ENCODE data around the gene PSME1. TPM values are rescaled to one million over a fixed set of nuclear protein-coding genes. Genes with fewer than 3 reads are reported as not detected.

Gene PSME1
- total and polyA plus RNA-seq, 2 of the 13 experiments (the other 11 are each of a cell fraction or from before 2014, with no cell fraction given) = 159 to 608 TPM

DNA sequence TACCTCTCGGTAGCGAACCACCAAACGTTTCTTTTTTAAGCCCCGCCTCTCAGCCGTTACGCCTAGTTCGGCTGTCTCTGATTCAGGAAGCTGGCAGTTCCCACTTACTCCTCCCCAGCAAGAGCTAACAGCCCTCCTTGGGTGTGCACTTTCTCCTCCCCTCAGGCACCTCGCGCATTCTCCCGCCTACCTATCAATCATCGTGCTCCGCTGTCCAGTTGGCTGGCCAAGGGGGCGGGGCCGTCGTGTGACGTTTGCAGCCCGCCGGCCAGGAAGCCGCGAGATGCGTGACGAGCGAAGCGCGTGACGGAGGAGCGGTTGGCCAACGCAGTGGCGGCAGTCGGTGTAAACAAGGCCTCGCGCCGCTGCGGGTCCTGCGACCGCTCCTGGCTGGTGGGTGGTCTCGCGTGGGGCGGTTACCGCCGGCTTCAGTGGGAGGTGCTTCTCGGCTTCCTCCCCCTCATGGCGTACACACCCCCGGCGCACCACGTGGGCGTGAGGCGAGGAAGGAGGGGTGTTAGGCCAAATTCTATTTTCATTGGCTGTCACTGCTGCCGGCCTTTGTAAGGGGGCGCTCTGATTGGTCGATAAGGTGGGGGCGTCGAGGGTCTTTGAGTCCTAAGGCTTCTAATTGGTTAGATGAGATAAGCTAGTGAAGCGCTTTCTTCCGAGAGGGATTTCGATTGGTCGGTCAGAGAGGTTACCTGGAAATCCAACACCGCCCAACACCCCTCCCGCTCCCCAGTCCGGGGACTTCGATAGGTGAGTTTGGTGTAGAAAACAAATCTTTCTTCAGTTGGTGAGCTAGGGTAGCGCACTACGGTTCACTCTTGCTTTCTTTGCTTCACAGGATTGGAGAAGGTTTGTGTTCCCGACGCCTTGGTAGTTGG lies 21.2 kb upstream of the PSME1 start, which contains the start of the genes DCAF11 and NRL (continued):
- TF ChIP-seq ZNF232 (CRISPR knock-in tag; IDR thresholded peaks at IDR 0.05; ENCODE audit: borderline replicate concordance) = peak; percentile 91
- TF ChIP-seq NONO (IDR thresholded peaks at IDR 0.05) = no peak
- no peak for TF ChIP-seq NONO (CRISPR knock-in tag; conservative IDR thresholded peaks at IDR 0.05)
- TF ChIP-seq, protein P1, sequence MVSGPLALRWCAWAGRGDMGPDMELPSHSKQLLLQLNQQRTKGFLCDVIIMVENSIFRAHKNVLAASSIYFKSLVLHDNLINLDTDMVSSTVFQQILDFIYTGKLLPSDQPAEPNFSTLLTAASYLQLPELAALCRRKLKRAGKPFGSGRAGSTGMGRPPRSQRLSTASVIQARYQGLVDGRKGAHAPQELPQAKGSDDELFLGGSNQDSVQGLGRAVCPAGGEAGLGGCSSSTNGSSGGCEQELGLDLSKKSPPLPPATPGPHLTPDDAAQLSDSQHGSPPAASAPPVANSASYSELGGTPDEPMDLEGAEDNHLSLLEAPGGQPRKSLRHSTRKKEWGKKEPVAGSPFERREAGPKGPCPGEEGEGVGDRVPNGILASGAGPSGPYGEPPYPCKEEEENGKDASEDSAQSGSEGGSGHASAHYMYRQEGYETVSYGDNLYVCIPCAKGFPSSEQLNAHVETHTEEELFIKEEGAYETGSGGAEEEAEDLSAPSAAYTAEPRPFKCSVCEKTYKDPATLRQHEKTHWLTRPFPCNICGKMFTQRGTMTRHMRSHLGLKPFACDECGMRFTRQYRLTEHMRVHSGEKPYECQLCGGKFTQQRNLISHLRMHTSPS (CRISPR knock-in tag; IDR thresholded peaks at IDR 0.05; ENCODE audit: low read depth) = no peak; the same call in 1 of the 2 replicates
- no peak for TF ChIP-seq ZNF644 (CRISPR knock-in tag; IDR thresholded peaks at IDR 0.05; ENCODE audit: low read depth)
- TF ChIP-seq, protein P2, sequence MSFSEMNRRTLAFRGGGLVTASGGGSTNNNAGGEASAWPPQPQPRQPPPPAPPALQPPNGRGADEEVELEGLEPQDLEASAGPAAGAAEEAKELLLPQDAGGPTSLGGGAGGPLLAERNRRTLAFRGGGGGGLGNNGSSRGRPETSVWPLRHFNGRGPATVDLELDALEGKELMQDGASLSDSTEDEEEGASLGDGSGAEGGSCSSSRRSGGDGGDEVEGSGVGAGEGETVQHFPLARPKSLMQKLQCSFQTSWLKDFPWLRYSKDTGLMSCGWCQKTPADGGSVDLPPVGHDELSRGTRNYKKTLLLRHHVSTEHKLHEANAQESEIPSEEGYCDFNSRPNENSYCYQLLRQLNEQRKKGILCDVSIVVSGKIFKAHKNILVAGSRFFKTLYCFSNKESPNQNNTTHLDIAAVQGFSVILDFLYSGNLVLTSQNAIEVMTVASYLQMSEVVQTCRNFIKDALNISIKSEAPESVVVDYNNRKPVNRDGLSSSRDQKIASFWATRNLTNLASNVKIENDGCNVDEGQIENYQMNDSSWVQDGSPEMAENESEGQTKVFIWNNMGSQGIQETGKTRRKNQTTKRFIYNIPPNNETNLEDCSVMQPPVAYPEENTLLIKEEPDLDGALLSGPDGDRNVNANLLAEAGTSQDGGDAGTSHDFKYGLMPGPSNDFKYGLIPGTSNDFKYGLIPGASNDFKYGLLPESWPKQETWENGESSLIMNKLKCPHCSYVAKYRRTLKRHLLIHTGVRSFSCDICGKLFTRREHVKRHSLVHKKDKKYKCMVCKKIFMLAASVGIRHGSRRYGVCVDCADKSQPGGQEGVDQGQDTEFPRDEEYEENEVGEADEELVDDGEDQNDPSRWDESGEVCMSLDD (CRISPR knock-in tag; IDR thresholded peaks at IDR 0.05; ENCODE audit: borderline replicate concordance) = peak; percentile 35; the same call in 1 of the 2 replicates
- TF ChIP-seq, protein P3, sequence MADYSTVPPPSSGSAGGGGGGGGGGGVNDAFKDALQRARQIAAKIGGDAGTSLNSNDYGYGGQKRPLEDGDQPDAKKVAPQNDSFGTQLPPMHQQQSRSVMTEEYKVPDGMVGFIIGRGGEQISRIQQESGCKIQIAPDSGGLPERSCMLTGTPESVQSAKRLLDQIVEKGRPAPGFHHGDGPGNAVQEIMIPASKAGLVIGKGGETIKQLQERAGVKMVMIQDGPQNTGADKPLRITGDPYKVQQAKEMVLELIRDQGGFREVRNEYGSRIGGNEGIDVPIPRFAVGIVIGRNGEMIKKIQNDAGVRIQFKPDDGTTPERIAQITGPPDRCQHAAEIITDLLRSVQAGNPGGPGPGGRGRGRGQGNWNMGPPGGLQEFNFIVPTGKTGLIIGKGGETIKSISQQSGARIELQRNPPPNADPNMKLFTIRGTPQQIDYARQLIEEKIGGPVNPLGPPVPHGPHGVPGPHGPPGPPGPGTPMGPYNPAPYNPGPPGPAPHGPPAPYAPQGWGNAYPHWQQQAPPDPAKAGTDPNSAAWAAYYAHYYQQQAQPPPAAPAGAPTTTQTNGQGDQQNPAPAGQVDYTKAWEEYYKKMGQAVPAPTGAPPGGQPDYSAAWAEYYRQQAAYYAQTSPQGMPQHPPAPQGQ (CRISPR knock-in tag; IDR thresholded peaks at IDR 0.05; ENCODE audit: borderline replicate concordance) = peak; percentile 86; the same call in 1 of the 2 replicates
- TF ChIP-seq, protein P4, sequence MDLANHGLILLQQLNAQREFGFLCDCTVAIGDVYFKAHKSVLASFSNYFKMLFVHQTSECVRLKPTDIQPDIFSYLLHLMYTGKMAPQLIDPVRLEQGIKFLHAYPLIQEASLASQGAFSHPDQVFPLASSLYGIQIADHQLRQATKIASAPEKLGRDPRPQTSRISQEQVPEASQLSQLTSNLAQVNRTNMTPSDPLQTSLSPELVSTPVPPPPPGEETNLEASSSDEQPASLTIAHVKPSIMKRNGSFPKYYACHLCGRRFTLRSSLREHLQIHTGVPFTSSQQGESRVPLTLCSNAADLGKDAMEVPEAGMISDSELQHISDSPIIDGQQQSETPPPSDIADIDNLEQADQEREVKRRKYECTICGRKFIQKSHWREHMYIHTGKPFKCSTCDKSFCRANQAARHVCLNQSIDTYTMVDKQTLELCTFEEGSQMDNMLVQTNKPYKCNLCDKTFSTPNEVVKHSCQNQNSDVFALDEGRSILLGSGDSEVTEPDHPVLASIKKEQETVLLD (CRISPR knock-in tag; IDR thresholded peaks at IDR 0.05; ENCODE audit: low read depth) = no peak
- TF ChIP-seq FOXA3 (CRISPR knock-in tag; IDR thresholded peaks at IDR 0.05) = peak; percentile 94
- TF ChIP-seq NFATC3 (CRISPR knock-in tag; IDR thresholded peaks at IDR 0.05) = peak; percentile 99
- no peak for TF ChIP-seq SRSF4 (IDR thresholded peaks at IDR 0.05; ENCODE audit: low read depth, low read length, poor library complexity, severe bottlenecking)
- TF ChIP-seq, protein P5, sequence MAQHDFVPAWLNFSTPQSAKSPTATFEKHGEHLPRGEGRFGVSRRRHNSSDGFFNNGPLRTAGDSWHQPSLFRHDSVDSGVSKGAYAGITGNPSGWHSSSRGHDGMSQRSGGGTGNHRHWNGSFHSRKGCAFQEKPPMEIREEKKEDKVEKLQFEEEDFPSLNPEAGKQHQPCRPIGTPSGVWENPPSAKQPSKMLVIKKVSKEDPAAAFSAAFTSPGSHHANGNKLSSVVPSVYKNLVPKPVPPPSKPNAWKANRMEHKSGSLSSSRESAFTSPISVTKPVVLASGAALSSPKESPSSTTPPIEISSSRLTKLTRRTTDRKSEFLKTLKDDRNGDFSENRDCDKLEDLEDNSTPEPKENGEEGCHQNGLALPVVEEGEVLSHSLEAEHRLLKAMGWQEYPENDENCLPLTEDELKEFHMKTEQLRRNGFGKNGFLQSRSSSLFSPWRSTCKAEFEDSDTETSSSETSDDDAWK (CRISPR knock-in tag; IDR thresholded peaks at IDR 0.05) = no peak
- TF ChIP-seq NKX3-1 (CRISPR knock-in tag; IDR thresholded peaks at IDR 0.05) = peak; percentile 97
- TF ChIP-seq ZSCAN20 (CRISPR knock-in tag; IDR thresholded peaks at IDR 0.05; ENCODE audit: borderline replicate concordance) = no peak
- TF ChIP-seq ZFP62 (CRISPR knock-in tag; IDR thresholded peaks at IDR 0.05) = no peak
- TF ChIP-seq SAP130 (CRISPR knock-in tag; IDR thresholded peaks at IDR 0.05; ENCODE audit: low read depth) = peak; percentile 99
- no peak for TF ChIP-seq ZNF432 (CRISPR knock-in tag; IDR thresholded peaks at IDR 0.05; ENCODE audit: borderline replicate concordance)
- peak; percentile 96 for TF ChIP-seq SP1 (IDR thresholded peaks at IDR 0.05)
- TF ChIP-seq SP1 (CRISPR knock-in tag; IDR thresholded peaks at IDR 0.05) = peak; percentile 100
- no peak for TF ChIP-seq NFRKB (IDR thresholded peaks at IDR 0.05)
- peak; percentile 100 for TF ChIP-seq HOXD1 (CRISPR knock-in tag; IDR thresholded peaks at IDR 0.05)

All from HepG2 (cell line).